ENCODE measurements around the gene KLHL20. TPM values are rescaled to one million over a fixed set of nuclear protein-coding genes. Genes with fewer than 3 reads are reported as not detected.
"Not testable (repeated sequence)": the region's sequence is repeated elsewhere in the genome, so short reads cannot be mapped to it uniquely, and the experiment has no call there.

The KLHL20 gene
- total RNA-seq, 1 experiment from 2014 or later, result 46.4 TPM

DNA sequence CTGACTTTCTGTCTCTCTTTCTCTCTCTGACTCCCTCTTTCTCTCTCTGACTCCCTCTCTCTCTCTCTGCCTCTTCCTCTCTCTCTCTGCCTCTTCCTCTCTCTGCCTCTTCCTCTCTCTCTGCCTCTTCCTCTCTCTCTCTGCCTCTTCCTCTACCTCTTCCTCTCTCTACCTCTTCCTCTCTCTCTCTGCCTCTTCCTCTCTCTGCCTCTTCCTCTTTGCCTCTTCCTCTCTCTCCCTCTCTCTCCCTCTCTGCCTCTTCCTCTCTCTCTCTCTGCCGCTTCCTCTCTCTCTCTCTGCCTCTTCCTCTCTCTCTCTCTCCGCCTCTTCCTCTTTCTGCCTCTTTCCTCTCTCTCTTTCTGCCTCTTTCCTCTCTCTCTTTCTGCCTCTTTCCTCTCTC, 26.5 kb upstream of the KLHL20 start:
- POLR2A ChIA-PET (ENCODE audit: unreplicated experiment), result no interaction called here
- ATAC-seq (no peak), DNase-seq (no peak)
- intact Hi-C loops (cut with micrococcal nuclease), result loop anchor here (5.0 kb wide), 1 partner anchor 211 kb away; the partner anchor contains the start of gene PRDX6
- Histone ChIP-seq H3K4me3 (ENCODE audit: low read length) (no peak overlapping the region), H3K27ac (ENCODE audit: low read length) (no peak overlapping the region), H3K4me2 (ENCODE audit: low read length) (no peak overlapping the region), H2AFZ (ENCODE audit: low read length) (peak overlapping the region; percentile 49; the same call in 1 of the 2 replicates), H3K27me3 (ENCODE audit: low read length) (no peaks in the 10 kb centered on the region), H3K79me2 (ENCODE audit: low read length) (no peaks in the 10 kb centered on the region), H3K9me2 (replicated peaks; ENCODE audit: low read length) (no peaks in the 10 kb centered on the region), H3K36me3 (ENCODE audit: low read depth, low read length) (no peaks in the 10 kb centered on the region), H3K9me3 (ENCODE audit: low read length) (no peaks in the 10 kb centered on the region), H3K9ac (ENCODE audit: low read length) (no peak overlapping the region), H3K4me1 (ENCODE audit: insufficient read depth, low read length) (peaks cover 12% of the 10 kb centered on the region; the same call in 1 of the 2 replicates), H4K20me1 (ENCODE audit: low read length) (no peaks in the 10 kb centered on the region), H3F3A (ENCODE audit: low read length, unreplicated experiment) (no peaks in the 10 kb centered on the region)
- no peak for TF ChIP-seq EZH2 (IDR thresholded peaks at IDR 0.05; ENCODE audit: low read length, unreplicated experiment)
- no peak for TF ChIP-seq EZH2phosphoT487 (IDR thresholded peaks at IDR 0.05; ENCODE audit: borderline replicate concordance, low read length)
- TF ChIP-seq, protein P1, sequence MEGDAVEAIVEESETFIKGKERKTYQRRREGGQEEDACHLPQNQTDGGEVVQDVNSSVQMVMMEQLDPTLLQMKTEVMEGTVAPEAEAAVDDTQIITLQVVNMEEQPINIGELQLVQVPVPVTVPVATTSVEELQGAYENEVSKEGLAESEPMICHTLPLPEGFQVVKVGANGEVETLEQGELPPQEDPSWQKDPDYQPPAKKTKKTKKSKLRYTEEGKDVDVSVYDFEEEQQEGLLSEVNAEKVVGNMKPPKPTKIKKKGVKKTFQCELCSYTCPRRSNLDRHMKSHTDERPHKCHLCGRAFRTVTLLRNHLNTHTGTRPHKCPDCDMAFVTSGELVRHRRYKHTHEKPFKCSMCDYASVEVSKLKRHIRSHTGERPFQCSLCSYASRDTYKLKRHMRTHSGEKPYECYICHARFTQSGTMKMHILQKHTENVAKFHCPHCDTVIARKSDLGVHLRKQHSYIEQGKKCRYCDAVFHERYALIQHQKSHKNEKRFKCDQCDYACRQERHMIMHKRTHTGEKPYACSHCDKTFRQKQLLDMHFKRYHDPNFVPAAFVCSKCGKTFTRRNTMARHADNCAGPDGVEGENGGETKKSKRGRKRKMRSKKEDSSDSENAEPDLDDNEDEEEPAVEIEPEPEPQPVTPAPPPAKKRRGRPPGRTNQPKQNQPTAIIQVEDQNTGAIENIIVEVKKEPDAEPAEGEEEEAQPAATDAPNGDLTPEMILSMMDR (conservative IDR thresholded peaks at IDR 0.05; ENCODE audit: low read depth, low read length), result no peak
- CTCF ChIA-PET, result interaction anchor here (0.5 to 0.7 kb wide), 2 partner anchors 179 to 292 kb away, joined by 3 to 4 read pairs; no protein-coding TSS in a partner anchor
- no TSS peak for BruUV-seq (replicated peaks)

DNA sequence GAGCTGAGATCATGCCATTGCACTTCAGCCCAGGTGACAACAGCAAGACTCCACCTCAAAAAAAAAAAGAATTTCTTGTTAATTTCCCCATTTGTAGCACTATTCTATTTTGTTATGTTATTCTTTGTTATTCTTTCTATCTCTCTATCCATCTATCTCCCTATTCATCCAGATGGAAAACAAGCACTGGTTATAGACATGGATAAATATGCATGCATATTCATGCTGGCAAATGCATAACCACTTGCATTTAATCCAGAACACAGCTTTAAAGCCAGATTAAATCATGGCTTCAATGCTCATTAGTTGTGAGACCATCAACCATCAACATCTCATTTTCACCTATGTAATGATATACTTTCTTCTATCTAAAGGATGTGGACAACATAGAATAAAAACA, 21.5 kb upstream of the KLHL20 start:
- no TSS peak for BruUV-seq (replicated peaks)
- no peak overlapping the region for H3K4me3 ChIP-seq (ENCODE audit: low read length)
- intact Hi-C loops (cut with micrococcal nuclease), result no loop called here
- no peaks in the 10 kb centered on the region for H3K36me3 ChIP-seq (ENCODE audit: low read depth, low read length)
- H3K27me3 ChIP-seq (ENCODE audit: low read length), result no peaks in the 10 kb centered on the region
- no peak overlapping the region for H2AFZ ChIP-seq (ENCODE audit: low read length)
- H3K79me2 ChIP-seq (ENCODE audit: low read length), result no peaks in the 10 kb centered on the region
- DNase-seq, result no peak
- no peak overlapping the region for H3K9ac ChIP-seq (ENCODE audit: low read length)
- H3F3A ChIP-seq (ENCODE audit: low read length, unreplicated experiment), result no peaks in the 10 kb centered on the region
- no peak for ATAC-seq
- H4K20me1 ChIP-seq (ENCODE audit: low read length), result no peaks in the 10 kb centered on the region
- 0 out of 2 replicates have a peak, but pooled peaks cover 3% of the 10 kb centered on the region for H3K4me1 ChIP-seq (ENCODE audit: insufficient read depth, low read length)
- H3K9me2 ChIP-seq (replicated peaks; ENCODE audit: low read length), result no peaks in the 10 kb centered on the region
- no peak for TF ChIP-seq EZH2 (IDR thresholded peaks at IDR 0.05; ENCODE audit: low read length, unreplicated experiment)
- no peak for TF ChIP-seq EZH2phosphoT487 (IDR thresholded peaks at IDR 0.05; ENCODE audit: borderline replicate concordance, low read length)
- TF ChIP-seq, protein P1 (conservative IDR thresholded peaks at IDR 0.05; ENCODE audit: low read depth, low read length), result no peak
- H3K9me3 ChIP-seq (ENCODE audit: low read length), result no peaks in the 10 kb centered on the region
- ChIA-PET CTCF (interaction anchor here (0.6 kb wide), 1 partner anchor 8 kb away, joined by 12 read pairs; no protein-coding TSS in a partner anchor), POLR2A (ENCODE audit: unreplicated experiment) (no interaction called here)
- no peak overlapping the region for H3K4me2 ChIP-seq (ENCODE audit: low read length)
- H3K27ac ChIP-seq (ENCODE audit: low read length), result no peak overlapping the region

DNA sequence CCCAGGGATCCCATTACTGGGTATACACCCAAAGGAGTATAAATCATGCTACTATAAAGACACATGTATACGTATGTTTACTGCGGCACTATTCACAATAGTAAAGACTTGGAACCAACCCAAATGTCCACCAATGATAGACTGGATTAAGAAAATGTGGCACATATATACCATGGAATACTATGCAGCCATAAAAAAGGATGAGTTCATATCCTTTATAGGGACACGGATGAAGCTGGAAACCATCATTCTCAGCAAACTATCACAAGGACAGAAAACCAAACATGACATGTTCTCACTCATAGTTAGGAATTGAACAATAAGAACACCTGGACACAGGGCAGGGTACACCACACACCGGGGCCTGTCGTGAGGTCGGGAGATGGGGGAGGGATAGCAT, 13.5 kb upstream of the KLHL20 start:
- not testable (repeated sequence) for H3K27me3 ChIP-seq (ENCODE audit: low read length); DNase-seq
- POLR2A ChIA-PET (ENCODE audit: unreplicated experiment), result interaction anchor here (0.7 kb wide), 1 partner anchor 91 kb away, joined by 3 read pairs; no protein-coding TSS in a partner anchor

More for the DNA sequence above, 13.5 kb upstream of the KLHL20 start:
- H3K79me2 ChIP-seq (ENCODE audit: low read length); H3K9ac ChIP-seq (ENCODE audit: low read length); H3F3A ChIP-seq (ENCODE audit: low read length, unreplicated experiment); H3K9me3 ChIP-seq (ENCODE audit: low read length); H3K4me1 ChIP-seq (ENCODE audit: insufficient read depth, low read length); BruUV-seq (replicated peaks); H3K9me2 ChIP-seq (replicated peaks; ENCODE audit: low read length); H4K20me1 ChIP-seq (ENCODE audit: low read length); H3K36me3 ChIP-seq (ENCODE audit: low read depth, low read length); H3K4me2 ChIP-seq (ENCODE audit: low read length); H3K27ac ChIP-seq (ENCODE audit: low read length); CTCF ChIA-PET; intact Hi-C loops (cut with micrococcal nuclease); H3K4me3 ChIP-seq (ENCODE audit: low read length); ATAC-seq; H2AFZ ChIP-seq (ENCODE audit: low read length): not testable (repeated sequence)
